Mesodermal cell (in vitro differentiated cells): ENCODE results near the gene OR3A1. TPM values are rescaled to one million over a fixed set of nuclear protein-coding genes. Genes with fewer than 3 reads are reported as not detected.
"Not testable (repeated sequence)": the region's sequence is repeated elsewhere in the genome, so short reads cannot be mapped to it uniquely, and the experiment has no call there.

Experiments used
- H3K27ac ChIP-seq: 2 replicates; pipeline ENCODE4 v1.7.0; 2013; ENCODE audit warnings: mild to moderate bottlenecking, low read depth, low read length, moderate library complexity; ENCODE audit not compliant: severe bottlenecking
- H3K36me3 ChIP-seq: 2 replicates; pipeline ENCODE4 v1.7.1; 2013; ENCODE audit warnings: mild to moderate bottlenecking, low read length, moderate library complexity; ENCODE audit not compliant: control insufficient read depth, insufficient read depth
- H3K4me1 ChIP-seq: one replicate; pipeline ENCODE4 v1.7.1; 2013; ENCODE audit warnings: mild to moderate bottlenecking, low read length; ENCODE audit not compliant: insufficient read depth, control insufficient read depth, poor library complexity, severe bottlenecking
- H3K4me3 ChIP-seq: 2 replicates; pipeline ENCODE4 v1.7.0; 2013; ENCODE audit warnings: low read length, control low read depth, mild to moderate bottlenecking; ENCODE audit not compliant: insufficient read depth, poor library complexity, severe bottlenecking; ENCODE audit errors: extremely low read depth
- H3K9me3 ChIP-seq: 2 replicates; pipeline ENCODE4 v1.7.1; 2013; ENCODE audit warnings: mild to moderate bottlenecking, low read length, moderate library complexity; ENCODE audit not compliant: control insufficient read depth
- WGBS, 2 experiments: methylation state at CpG; one replicate each; pipeline ENCODE4 v1.1.5; 2013; ENCODE audit warnings: missing lambda C conversion rate in 2 of 2; ENCODE audit not compliant: insufficient coverage in 2 of 2; 5-methylcytosine and 5-hydroxymethylcytosine counted together
- polyA plus RNA-seq, 2 experiments: library from polyadenylated mRNA; stranded (reverse); fragments of 50-300 nt; gene quantifications; one replicate each; pipeline ENCODE4 v1.2.3, GENCODE V29; 2013

Gene OR3A1, protein sequence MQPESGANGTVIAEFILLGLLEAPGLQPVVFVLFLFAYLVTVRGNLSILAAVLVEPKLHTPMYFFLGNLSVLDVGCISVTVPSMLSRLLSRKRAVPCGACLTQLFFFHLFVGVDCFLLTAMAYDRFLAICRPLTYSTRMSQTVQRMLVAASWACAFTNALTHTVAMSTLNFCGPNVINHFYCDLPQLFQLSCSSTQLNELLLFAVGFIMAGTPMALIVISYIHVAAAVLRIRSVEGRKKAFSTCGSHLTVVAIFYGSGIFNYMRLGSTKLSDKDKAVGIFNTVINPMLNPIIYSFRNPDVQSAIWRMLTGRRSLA
- polyA plus RNA-seq (2013, experiment 1 of 2) = not detected
- polyA plus RNA-seq (2013, experiment 2 of 2) = not detected

DNA sequence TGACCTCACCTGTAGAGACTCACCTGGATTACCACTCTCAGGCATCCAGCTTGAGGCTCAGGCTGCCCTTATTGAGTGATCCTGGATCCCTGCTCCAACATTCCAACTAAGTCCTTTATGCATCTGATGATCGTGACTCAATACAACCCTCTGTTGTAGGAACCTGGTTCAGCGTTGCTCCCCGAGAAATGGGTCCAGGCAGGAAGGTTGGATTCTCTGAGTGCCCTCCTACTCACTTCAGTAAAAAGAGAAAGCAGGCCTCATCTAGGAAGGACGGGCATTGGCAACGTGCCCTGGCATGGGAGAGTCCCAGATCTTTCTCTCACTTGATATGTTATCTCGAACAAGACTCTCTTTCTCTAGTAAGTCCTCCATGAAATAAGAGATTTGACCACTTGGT is at the start of gene OR3A1:
Gene OR3A1, minus strand, starts transcription at position 101 of the 400 bp plus-strand sequence. CDS start 5,778 bp downstream, outside the sequence.
- Histone ChIP-seq H3K4me1 (no peaks in the 10 kb centered on the region), H3K9me3 (peaks cover 5% of the 10 kb centered on the region), H3K27ac (no peak within 1 kb of the TSS), H3K36me3 (no peaks in the 10 kb centered on the region), H3K4me3 (no peak within 1 kb of the TSS)
- WGBS, 2 experiments = 81 to 92% methylated on average over 5 to 6 of the region's 6 CpGs

DNA sequence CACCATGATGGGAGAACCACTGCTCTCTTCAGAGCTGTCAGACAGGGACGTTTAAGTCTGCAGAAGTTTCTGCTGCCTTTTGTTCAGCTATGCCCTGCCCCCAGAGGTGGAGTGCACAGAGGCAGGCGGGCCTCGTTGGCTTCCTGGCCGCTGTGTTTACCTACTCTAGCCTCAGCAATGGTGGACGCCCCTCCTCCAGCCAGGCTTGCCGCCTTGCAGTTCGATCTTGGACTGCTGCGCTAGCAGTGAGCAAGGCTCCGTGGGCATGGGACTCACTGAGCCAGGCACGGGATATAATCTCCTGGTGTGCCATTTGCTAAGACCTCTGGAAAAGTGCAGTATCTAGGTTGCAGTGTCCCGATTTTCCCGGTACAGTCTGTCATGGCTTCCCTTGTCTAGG is 44.6 kb upstream of the OR3A1 start:
- H3K9me3 ChIP-seq = peaks cover 23% of the 10 kb centered on the region
- H3K4me1 ChIP-seq, H3K4me3 ChIP-seq, H3K36me3 ChIP-seq, H3K27ac ChIP-seq: not testable (repeated sequence)
- 81 to 89% methylated on average over 11 to 12 of the region's 12 CpGs for WGBS, 2 experiments

- no peaks in the 10 kb centered on the region for H3K36me3 ChIP-seq
- no peak overlapping the region for H3K4me3 ChIP-seq
- WGBS, 2 experiments = 36 to 55% methylated on average over 2 to 4 of the region's 4 CpGs
- no peak overlapping the region for H3K27ac ChIP-seq
- no peaks in the 10 kb centered on the region for H3K9me3 ChIP-seq
- no peaks in the 10 kb centered on the region for H3K4me1 ChIP-seq
These were observed 37.7 kb upstream of the OR3A1 start for GRCh38 chr17:3335876-3336275.

DNA sequence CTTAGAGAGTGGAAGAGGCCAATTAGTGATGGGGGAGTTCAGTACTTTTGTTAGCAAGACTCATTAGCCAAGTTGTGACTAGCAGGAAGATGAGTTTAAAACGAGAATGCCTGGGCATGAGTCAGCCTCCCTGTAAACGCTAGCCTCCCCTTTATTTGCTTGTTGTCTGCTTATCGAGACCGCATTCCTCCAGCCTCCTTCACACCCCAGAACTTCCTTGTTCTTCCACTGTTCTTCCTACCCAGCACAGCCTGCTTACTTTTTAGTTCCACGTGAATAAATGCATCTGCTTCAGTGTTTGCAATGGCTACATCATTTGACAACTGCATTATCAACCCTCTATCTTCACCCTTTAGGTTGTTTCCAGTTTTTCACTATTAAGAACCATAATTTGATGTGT is 20.2 kb upstream of the OR3A1 start:
- no peak overlapping the region for H3K4me3 ChIP-seq
- no peaks in the 10 kb centered on the region for H3K36me3 ChIP-seq
- 29 to 40% methylated on average over 4 to 5 of the region's 5 CpGs for WGBS, 2 experiments
- peaks cover 7% of the 10 kb centered on the region for H3K4me1 ChIP-seq
- H3K27ac ChIP-seq = peak overlapping the region; percentile 60
- peaks cover 7% of the 10 kb centered on the region for H3K9me3 ChIP-seq

GRCh38 chr17:3316836-3317235 is 18.7 kb upstream of the OR3A1 start:
- 90% methylated on average over 2 of the region's 3 CpGs; no CpG with 5 or more reads in 1 of the 2 experiments for WGBS, 2 experiments
- H3K27ac ChIP-seq = no peak overlapping the region
- peaks cover 7% of the 10 kb centered on the region for H3K9me3 ChIP-seq
- peaks cover 7% of the 10 kb centered on the region for H3K4me1 ChIP-seq
- H3K4me3 ChIP-seq = no peak overlapping the region
- no peaks in the 10 kb centered on the region for H3K36me3 ChIP-seq

- WGBS, 2 experiments = 71% methylated on average over 1 to 2 of the region's 4 CpGs
These were observed 10.4 kb upstream of the OR3A1 start for GRCh38 chr17:3308603-3309002.

DNA sequence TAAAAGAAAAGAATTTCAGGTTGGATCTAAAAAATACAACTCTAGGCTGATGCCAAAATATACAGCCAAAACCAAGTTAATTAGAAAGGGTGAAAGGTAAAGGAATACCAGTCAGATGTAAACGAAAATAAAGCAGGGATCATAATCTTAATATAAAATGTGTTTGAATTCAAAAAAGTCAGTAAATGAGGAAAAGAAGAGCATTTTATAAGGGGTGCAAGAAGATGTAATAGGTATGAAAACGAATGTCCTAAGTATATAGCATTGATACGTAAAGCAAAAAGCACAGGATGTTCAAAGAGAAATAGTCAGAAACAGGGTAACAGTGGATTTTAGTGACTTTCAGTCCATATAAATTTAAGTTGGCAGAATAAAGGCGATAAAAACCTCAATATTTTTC is 2.5 kb downstream of the OR3A1 start:
- Histone ChIP-seq H3K27ac (no peak overlapping the region), H3K9me3 (peaks cover 10% of the 10 kb centered on the region), H3K36me3 (no peaks in the 10 kb centered on the region), H3K4me3 (no peak overlapping the region), H3K4me1 (no peaks in the 10 kb centered on the region)
- WGBS, 2 experiments = 44 to 69% methylated on average over 3 of the region's 4 CpGs

More at GRCh38 chr17:3308603-3309002, 10.4 kb upstream of the OR3A1 start:
- H3K9me3 ChIP-seq = peaks cover 7% of the 10 kb centered on the region
- no peak overlapping the region for H3K27ac ChIP-seq
- H3K36me3 ChIP-seq = no peaks in the 10 kb centered on the region
- H3K4me3 ChIP-seq = no peak overlapping the region
- H3K4me1 ChIP-seq = no peaks in the 10 kb centered on the region

DNA sequence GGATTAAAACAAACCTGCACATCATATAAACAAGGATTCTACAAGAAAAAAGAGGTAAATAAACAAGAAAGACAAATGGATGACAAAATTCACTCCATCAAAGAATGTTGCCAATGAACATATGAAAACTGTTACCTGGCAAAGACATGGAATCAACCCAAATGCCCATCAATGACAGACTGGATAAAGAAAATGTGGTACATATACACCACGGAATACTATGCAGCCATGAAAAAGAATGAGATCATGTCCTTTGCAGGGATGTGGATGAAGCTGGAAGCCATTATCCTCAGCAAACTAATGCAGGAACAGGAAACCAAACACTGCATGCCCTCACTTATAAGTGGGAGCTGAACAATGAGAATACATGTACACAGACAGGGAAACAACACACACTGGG is 4.6 kb downstream of the OR3A1 start:
- H3K4me3 ChIP-seq, H3K4me1 ChIP-seq, H3K27ac ChIP-seq, H3K36me3 ChIP-seq: not testable (repeated sequence)
- H3K9me3 ChIP-seq = peaks cover 10% of the 10 kb centered on the region
- WGBS, 2 experiments = no CpG with 5 or more reads among the region's 1 CpG

- H3K4me3 ChIP-seq = no peak overlapping the region
- WGBS, 2 experiments = 86% methylated on average over 1 of the region's 1 CpG; no CpG with 5 or more reads in 1 of the 2 experiments
- no peak overlapping the region for H3K27ac ChIP-seq
- no peaks in the 10 kb centered on the region for H3K4me1 ChIP-seq
- H3K36me3 ChIP-seq = no peaks in the 10 kb centered on the region
- H3K9me3 ChIP-seq = peaks cover 7% of the 10 kb centered on the region
These were observed 15.3 kb downstream of the OR3A1 start for GRCh38 chr17:3282901-3283300.

- no peak overlapping the region for H3K27ac ChIP-seq
- WGBS, 2 experiments = 50% methylated on average over 1 of the region's 4 CpGs; no CpG with 5 or more reads in 1 of the 2 experiments
These were observed 22.0 kb downstream of the OR3A1 start for GRCh38 chr17:3276126-3276525.

More at GRCh38 chr17:3276126-3276525, 22.0 kb downstream of the OR3A1 start:
- Histone ChIP-seq H3K4me1 (no peaks in the 10 kb centered on the region), H3K4me3 (no peak overlapping the region), H3K9me3 (peaks cover 4% of the 10 kb centered on the region), H3K36me3 (no peaks in the 10 kb centered on the region)
